ENCODE results near the gene CBR3.

GRCh38 chr21:36141513-36141925, 6.6 kb downstream of the CBR3 start:
- TF ChIP-seq, protein P1, sequence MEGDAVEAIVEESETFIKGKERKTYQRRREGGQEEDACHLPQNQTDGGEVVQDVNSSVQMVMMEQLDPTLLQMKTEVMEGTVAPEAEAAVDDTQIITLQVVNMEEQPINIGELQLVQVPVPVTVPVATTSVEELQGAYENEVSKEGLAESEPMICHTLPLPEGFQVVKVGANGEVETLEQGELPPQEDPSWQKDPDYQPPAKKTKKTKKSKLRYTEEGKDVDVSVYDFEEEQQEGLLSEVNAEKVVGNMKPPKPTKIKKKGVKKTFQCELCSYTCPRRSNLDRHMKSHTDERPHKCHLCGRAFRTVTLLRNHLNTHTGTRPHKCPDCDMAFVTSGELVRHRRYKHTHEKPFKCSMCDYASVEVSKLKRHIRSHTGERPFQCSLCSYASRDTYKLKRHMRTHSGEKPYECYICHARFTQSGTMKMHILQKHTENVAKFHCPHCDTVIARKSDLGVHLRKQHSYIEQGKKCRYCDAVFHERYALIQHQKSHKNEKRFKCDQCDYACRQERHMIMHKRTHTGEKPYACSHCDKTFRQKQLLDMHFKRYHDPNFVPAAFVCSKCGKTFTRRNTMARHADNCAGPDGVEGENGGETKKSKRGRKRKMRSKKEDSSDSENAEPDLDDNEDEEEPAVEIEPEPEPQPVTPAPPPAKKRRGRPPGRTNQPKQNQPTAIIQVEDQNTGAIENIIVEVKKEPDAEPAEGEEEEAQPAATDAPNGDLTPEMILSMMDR (conservative IDR thresholded peaks at IDR 0.05), result peak; percentile 81
- TF ChIP-seq EZH2 (IDR thresholded peaks at IDR 0.05; ENCODE audit: low read depth), result no peak

Measured in PC-9 (cell line).